HepG2 (cell line): Measurements from ENCODE around the gene MYO18B. TPM values are rescaled to one million over a fixed set of nuclear protein-coding genes. Genes with fewer than 3 reads are reported as not detected.

ENCODE experiments used
- ATAC-seq: fragments of 200-7000 bp; cut with Tn5 transposase; 3 replicates; pipeline ENCODE4 v1.9.1; 2020; ENCODE audit warnings: mild to moderate bottlenecking, moderate library complexity
- BruUV-seq: library from RNA; stranded (reverse); fragments of 400-500 nt; replicated peaks from 2 replicates; lab custom pipeline; 2021; lab: Mats Ljungman, UMichigan
- CTCF ChIA-PET: fragments of 300-600 bp; formaldehyde crosslinking; extraction: SDS; loops from one replicate; lab custom pipeline; 2021; ENCODE audit warnings: low total read pairs, inconsistent platforms, low intra/inter-chr PET ratio; lab: Yijun Ruan, JAX
- POLR2A ChIA-PET: fragments of 350-600 bp; sonication (Branson Sonifier 250); formaldehyde crosslinking; loops from one replicate; lab custom pipeline; 2020; ENCODE audit warnings: antibody characterized with exemption, inconsistent platforms; lab: Yijun Ruan, JAX
- DNase-seq: peaks from one replicate; pipeline ENCODE4 v3.0.0-alpha.2; 2015; ENCODE audit warnings: low spot score
- FAIRE-seq: peaks from 3 replicates; lab custom pipeline; 2011; peaks lifted over from hg19 to GRCh38; lab: Jason Lieb, UNC
- H2AFZ ChIP-seq: one replicate; pipeline ENCODE4 v1.6.1; 2011; ENCODE audit warnings: low read length, inconsistent platforms
- H3K27ac ChIP-seq: fragments of 300-600 bp; 3 replicates; pipeline ENCODE4 v1.8.0; 2011; ENCODE audit warnings: mixed run types, mild to moderate bottlenecking, mixed read lengths, low read length, inconsistent platforms; ENCODE audit not compliant: insufficient read depth; ENCODE audit errors: extremely low read length
- H3K27me3 ChIP-seq, 2 experiments: fragments of 200-600 bp in 1 of 2; 2 replicates in 1 of 2; 3 replicates in 1 of 2; pipeline versions ENCODE4 v1.6.0 to v1.8.0; 2011; ENCODE audit warnings: low read length in 2 of 2, mild to moderate bottlenecking in 2 of 2, moderate library complexity in 2 of 2, inconsistent platforms in 1 of 2; ENCODE audit not compliant: insufficient read depth in 2 of 2, control insufficient read depth in 1 of 2
- H3K36me3 ChIP-seq, 2 experiments: fragments of 200-600 bp in 1 of 2; replicated peaks in 1 of 2; 2 replicates in 1 of 2; 3 replicates in 1 of 2; pipeline versions ENCODE4 v1.5.1 to v1.8.0; 2011; ENCODE audit warnings: low read length in 2 of 2, inconsistent platforms in 1 of 2; ENCODE audit not compliant: insufficient read depth in 2 of 2, control insufficient read depth in 1 of 2
- H3K4me1 ChIP-seq: 2 replicates; pipeline ENCODE4 v1.5.1; 2012; ENCODE audit warnings: low read length, inconsistent platforms; ENCODE audit not compliant: insufficient read depth
- H3K4me2 ChIP-seq: 2 replicates; pipeline ENCODE4 v1.6.0; 2011; ENCODE audit warnings: low read depth, low read length, inconsistent platforms
- H3K4me3 ChIP-seq, 3 experiments: fragments of 200-600 bp in 1 of 3; sonication (generic), shearing (Covaris generic) in 1 of 3; replicated peaks in 1 of 3; 2 replicates each; pipeline ENCODE4 v1.5.1; 2011 to 2016; ENCODE audit warnings: low read length in 3 of 3, inconsistent platforms in 2 of 3, low read depth in 2 of 3, mild to moderate bottlenecking in 2 of 3, control low read depth in 1 of 3, mixed read lengths in 1 of 3; ENCODE audit not compliant: insufficient read depth in 1 of 3
- H3K79me2 ChIP-seq: one replicate; pipeline ENCODE4 v1.6.1; 2011; ENCODE audit warnings: low read length, inconsistent platforms; ENCODE audit not compliant: insufficient read depth
- H3K9ac ChIP-seq: 2 replicates; pipeline ENCODE4 v1.6.0; 2011; ENCODE audit warnings: mild to moderate bottlenecking, low read depth, low read length, inconsistent platforms; ENCODE audit not compliant: insufficient read depth
- H3K9me3 ChIP-seq: 2 replicates; pipeline ENCODE4 v1.5.1; 2012; ENCODE audit warnings: mild to moderate bottlenecking, low read length
- H4K20me1 ChIP-seq: 2 replicates; pipeline ENCODE4 v1.6.0; 2011; ENCODE audit warnings: inconsistent platforms, mild to moderate bottlenecking, low read length, moderate library complexity; ENCODE audit not compliant: insufficient read depth
- CCDC6 ChIP-seq: sonication (generic); formaldehyde crosslinking; IDR thresholded peaks from 2 replicates; pipeline ENCODE4 v1.8.1; 2022; ENCODE audit warnings: mild to moderate bottlenecking, missing genetic modification reagents, moderate library complexity
- EEA1 ChIP-seq: sonication (generic); formaldehyde crosslinking; IDR thresholded peaks from 2 replicates; pipeline ENCODE4 v1.5.1; 2020; ENCODE audit warnings: mild to moderate bottlenecking, missing genetic modification reagents, borderline replicate concordance
- HNRNPH1 ChIP-seq: fragments of 200-400 bp; formaldehyde crosslinking; optimal IDR thresholded peaks from 2 replicates; pipeline ENCODE3; 2017; ENCODE audit warnings: mild to moderate bottlenecking, low read depth, low read length
- JARID2 ChIP-seq: sonication (generic); formaldehyde crosslinking; IDR thresholded peaks from 2 replicates; pipeline ENCODE4 v1.8.1; 2023; ENCODE audit warnings: missing genetic modification reagents, inconsistent platforms; ENCODE audit not compliant: insufficient replicate concordance
- MTF2 ChIP-seq: sonication (generic); formaldehyde crosslinking; IDR thresholded peaks from 2 replicates; pipeline ENCODE4 v1.5.0; 2020; ENCODE audit warnings: missing genetic modification reagents, borderline replicate concordance
- PPARG ChIP-seq: conservative IDR thresholded peaks from 2 replicates; pipeline ENCODE4 v1.6.1; 2016; ENCODE audit warnings: missing biosample characterization, missing genetic modification reagents
- TBP ChIP-seq: sonication (generic); formaldehyde crosslinking; IDR thresholded peaks from 2 replicates; pipeline ENCODE4 v1.5.0; 2020; ENCODE audit warnings: missing genetic modification reagents
- ZBTB44 ChIP-seq: sonication (generic); formaldehyde crosslinking; IDR thresholded peaks from 2 replicates; pipeline ENCODE4 v1.4.0; 2020; ENCODE audit warnings: missing genetic modification reagents
- WGBS: methylation state at CpG from one replicate; pipeline ENCODE4 v1.1.6; 2017; ENCODE audit warnings: low lambda C conversion rate; 5-methylcytosine and 5-hydroxymethylcytosine counted together
- in situ Hi-C: cut with HindIII; loops from 2 replicates; pipeline ENCODE4 v1.10.0; 2017; ENCODE audit warnings: low pct_unique_long_range_greater_than_20kb; ENCODE audit not compliant: extremely low pct_ligation_motif_present
- intact Hi-C: fragments of 100-400 bp; cut with micrococcal nuclease; formaldehyde crosslinking; loops from one replicate; pipeline ENCODE4 v1.10.0; 2022; ENCODE audit not compliant: unreplicated experiment
- polyA plus RNA-seq, 8 experiments: library from polyadenylated mRNA; depleted of rRNA in 3 of 8; stranded (reverse) in 7 of 8; unstranded in 1 of 8; fragments of >200 nt; fragmentation: Illumina TruSeq in 4 of 8; extraction: Trizol in 4 of 8; gene quantifications; 2 replicates each; pipeline versions ENCODE4 v1.2.1 to v1.2.3, GENCODE V29; 2011 to 2016; ENCODE audit warnings: low read depth in 4 of 8, missing spikeins in 1 of 8, mixed read lengths in 1 of 8; ENCODE audit not compliant: insufficient read depth in 1 of 8
- total RNA-seq, 5 experiments: library from RNA; depleted of rRNA; stranded (reverse); fragments of >200 nt; fragmentation: Illumina TruSeq; extraction: Trizol; gene quantifications; 2 replicates each; pipeline ENCODE4 v1.2.3, GENCODE V29; 2016; ENCODE audit warnings: low read depth in 1 of 5
- TF ChIP-seq, protein P1 (sequence below): sonication (generic); formaldehyde crosslinking; IDR thresholded peaks from 2 replicates; pipeline ENCODE4 v1.8.1; 2023; ENCODE audit warnings: mild to moderate bottlenecking, missing genetic modification reagents

Gene MYO18B
- total and polyA plus RNA-seq, 2 of the 13 experiments (the other 11 are each of a cell fraction or from before 2014, with no cell fraction given): 0.01 TPM; not detected in 1

DNA sequence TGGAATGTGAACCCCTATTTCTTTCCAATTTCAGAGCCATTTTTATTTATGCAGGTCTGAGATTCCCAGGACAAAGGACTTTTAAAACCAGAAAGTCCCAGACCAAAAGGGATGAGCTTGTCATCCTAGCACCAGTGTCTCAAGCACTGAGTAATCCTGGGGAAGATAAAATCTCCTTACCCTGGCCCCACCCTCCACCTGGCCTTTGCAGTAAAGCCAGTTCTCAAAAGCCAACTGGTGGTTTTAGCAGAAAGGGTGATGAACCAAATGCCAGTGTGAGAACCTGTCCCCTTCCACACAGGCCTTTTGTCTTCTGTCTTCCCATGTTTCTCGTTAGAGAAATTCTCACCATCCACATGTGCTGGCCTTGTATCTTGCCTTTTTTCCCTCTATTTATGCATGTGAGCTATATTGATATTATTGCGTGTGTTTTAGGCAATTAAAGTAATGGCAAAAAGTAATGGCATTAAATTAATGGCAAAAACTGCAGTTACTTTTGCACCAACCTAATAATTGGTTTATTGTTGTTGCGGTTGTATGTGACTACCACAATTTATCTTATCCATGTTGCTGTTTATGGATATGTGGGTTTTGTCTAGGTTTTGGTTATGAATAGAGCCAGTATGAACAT, 191.3 kb downstream of the MYO18B start:
- DNase-seq: no peak
- Histone ChIP-seq H3K9ac (no peak overlapping the region), H3K9me3 (no peaks in the 10 kb centered on the region), H4K20me1 (no peaks in the 10 kb centered on the region), H3K36me3 (no peaks in the 10 kb centered on the region), H2AFZ (no peak overlapping the region), H3K79me2 (no peaks in the 10 kb centered on the region), H3K4me2 (no peak overlapping the region), H3K27me3 (peaks cover 0 to 15% of the 10 kb centered on the region in 2 experiments; a peak in 3 of 5 replicates), H3K4me3 (no peak overlapping the region), H3K27ac (no peak overlapping the region), H3K4me1 (no peaks in the 10 kb centered on the region)
- ChIA-PET POLR2A (no interaction called here), CTCF (no interaction called here)
- intact Hi-C loops: no loop called here
- WGBS: 40% methylated on average over 3 of the region's 3 CpGs
- FAIRE-seq: no peak
- no TSS peak for BruUV-seq
- in situ Hi-C loops: no loop called here
- no peak for ATAC-seq
- TF ChIP-seq HNRNPH1 (no peak), TBP (CRISPR knock-in tag) (no peak), CCDC6 (CRISPR knock-in tag) (no peak), PPARG (CRISPR knock-in tag) (no peak), ZBTB44 (CRISPR knock-in tag) (no peak), MTF2 (CRISPR knock-in tag) (no peak), JARID2 (CRISPR knock-in tag) (no peak), EEA1 (CRISPR knock-in tag) (no peak)
- TF ChIP-seq, protein P1, sequence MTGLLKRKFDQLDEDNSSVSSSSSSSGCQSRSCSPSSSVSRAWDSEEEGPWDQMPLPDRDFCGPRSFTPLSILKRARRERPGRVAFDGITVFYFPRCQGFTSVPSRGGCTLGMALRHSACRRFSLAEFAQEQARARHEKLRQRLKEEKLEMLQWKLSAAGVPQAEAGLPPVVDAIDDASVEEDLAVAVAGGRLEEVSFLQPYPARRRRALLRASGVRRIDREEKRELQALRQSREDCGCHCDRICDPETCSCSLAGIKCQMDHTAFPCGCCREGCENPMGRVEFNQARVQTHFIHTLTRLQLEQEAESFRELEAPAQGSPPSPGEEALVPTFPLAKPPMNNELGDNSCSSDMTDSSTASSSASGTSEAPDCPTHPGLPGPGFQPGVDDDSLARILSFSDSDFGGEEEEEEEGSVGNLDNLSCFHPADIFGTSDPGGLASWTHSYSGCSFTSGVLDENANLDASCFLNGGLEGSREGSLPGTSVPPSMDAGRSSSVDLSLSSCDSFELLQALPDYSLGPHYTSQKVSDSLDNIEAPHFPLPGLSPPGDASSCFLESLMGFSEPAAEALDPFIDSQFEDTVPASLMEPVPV (CRISPR knock-in tag): no peak
